ENCODE data around the gene SUCO.

DNA sequence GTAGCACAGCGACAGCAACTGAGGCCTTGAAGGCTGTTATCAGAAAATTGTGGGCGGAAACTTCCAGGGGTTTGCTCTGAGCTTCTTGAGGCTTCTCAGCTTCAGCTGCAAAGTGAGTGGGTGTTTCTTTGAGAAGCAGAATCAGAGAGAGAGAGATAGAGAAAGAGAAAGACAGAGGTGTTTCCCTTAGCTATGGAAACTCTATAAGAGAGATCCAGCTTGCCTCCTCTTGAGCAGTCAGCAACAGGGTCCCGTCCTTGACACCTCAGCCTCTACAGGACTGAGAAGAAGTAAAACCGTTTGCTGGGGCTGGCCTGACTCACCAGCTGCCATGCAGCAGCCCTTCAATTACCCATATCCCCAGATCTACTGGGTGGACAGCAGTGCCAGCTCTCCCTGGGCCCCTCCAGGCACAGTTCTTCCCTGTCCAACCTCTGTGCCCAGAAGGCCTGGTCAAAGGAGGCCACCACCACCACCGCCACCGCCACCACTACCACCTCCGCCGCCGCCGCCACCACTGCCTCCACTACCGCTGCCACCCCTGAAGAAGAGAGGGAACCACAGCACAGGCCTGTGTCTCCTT, 126.0 kb downstream of the SUCO start, which contains the start of gene FASLG:
- TF ChIP-seq, protein P1, sequence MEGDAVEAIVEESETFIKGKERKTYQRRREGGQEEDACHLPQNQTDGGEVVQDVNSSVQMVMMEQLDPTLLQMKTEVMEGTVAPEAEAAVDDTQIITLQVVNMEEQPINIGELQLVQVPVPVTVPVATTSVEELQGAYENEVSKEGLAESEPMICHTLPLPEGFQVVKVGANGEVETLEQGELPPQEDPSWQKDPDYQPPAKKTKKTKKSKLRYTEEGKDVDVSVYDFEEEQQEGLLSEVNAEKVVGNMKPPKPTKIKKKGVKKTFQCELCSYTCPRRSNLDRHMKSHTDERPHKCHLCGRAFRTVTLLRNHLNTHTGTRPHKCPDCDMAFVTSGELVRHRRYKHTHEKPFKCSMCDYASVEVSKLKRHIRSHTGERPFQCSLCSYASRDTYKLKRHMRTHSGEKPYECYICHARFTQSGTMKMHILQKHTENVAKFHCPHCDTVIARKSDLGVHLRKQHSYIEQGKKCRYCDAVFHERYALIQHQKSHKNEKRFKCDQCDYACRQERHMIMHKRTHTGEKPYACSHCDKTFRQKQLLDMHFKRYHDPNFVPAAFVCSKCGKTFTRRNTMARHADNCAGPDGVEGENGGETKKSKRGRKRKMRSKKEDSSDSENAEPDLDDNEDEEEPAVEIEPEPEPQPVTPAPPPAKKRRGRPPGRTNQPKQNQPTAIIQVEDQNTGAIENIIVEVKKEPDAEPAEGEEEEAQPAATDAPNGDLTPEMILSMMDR (IDR thresholded peaks at IDR 0.05) = no peak
- TF ChIP-seq POLR2A (IDR thresholded peaks at IDR 0.05) = no peak
